ENCODE measurements around the gene SERBP1. TPM values are rescaled to one million over a fixed set of nuclear protein-coding genes. Genes with fewer than 3 reads are reported as not detected.
"Not testable (repeated sequence)": the region's sequence is repeated elsewhere in the genome, so short reads cannot be mapped to it uniquely, and the experiment has no call there.

The SERBP1 gene
- total RNA-seq, 1 donor from 2014 or later = 125 TPM

GRCh38 chr1:67415041-67415440 is 15.2 kb downstream of the SERBP1 start:
- Histone ChIP-seq H3K4me1 (peaks cover 15% of the 10 kb centered on the region), H3K27me3 (ENCODE audit: low read depth) (no peaks in the 10 kb centered on the region), H3K4me3 (no peak overlapping the region), H3K36me3 (peaks cover 90% of the 10 kb centered on the region), H3K27ac (replicated peaks) (no peak overlapping the region), H3K9me3 (replicated peaks) (no peaks in the 10 kb centered on the region)
- intact Hi-C loops (cut with micrococcal nuclease) = no loop called here
- TF ChIP-seq, protein P1, sequence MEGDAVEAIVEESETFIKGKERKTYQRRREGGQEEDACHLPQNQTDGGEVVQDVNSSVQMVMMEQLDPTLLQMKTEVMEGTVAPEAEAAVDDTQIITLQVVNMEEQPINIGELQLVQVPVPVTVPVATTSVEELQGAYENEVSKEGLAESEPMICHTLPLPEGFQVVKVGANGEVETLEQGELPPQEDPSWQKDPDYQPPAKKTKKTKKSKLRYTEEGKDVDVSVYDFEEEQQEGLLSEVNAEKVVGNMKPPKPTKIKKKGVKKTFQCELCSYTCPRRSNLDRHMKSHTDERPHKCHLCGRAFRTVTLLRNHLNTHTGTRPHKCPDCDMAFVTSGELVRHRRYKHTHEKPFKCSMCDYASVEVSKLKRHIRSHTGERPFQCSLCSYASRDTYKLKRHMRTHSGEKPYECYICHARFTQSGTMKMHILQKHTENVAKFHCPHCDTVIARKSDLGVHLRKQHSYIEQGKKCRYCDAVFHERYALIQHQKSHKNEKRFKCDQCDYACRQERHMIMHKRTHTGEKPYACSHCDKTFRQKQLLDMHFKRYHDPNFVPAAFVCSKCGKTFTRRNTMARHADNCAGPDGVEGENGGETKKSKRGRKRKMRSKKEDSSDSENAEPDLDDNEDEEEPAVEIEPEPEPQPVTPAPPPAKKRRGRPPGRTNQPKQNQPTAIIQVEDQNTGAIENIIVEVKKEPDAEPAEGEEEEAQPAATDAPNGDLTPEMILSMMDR (IDR thresholded peaks at IDR 0.05; ENCODE audit: borderline replicate concordance) = no peak
- DNase-seq = no peak

GRCh38 chr1:67414574-67414973 is 15.6 kb downstream of the SERBP1 start:
- Histone ChIP-seq H3K9me3 (replicated peaks) (no peaks in the 10 kb centered on the region), H3K27me3 (ENCODE audit: low read depth) (no peaks in the 10 kb centered on the region), H3K4me1 (peaks cover 13% of the 10 kb centered on the region), H3K36me3 (peaks cover 91% of the 10 kb centered on the region), H3K27ac (replicated peaks) (no peak overlapping the region), H3K4me3 (no peak overlapping the region)
- DNase-seq = no peak
- intact Hi-C loops (cut with micrococcal nuclease) = no loop called here
- TF ChIP-seq, protein P1 (IDR thresholded peaks at IDR 0.05; ENCODE audit: borderline replicate concordance) = no peak

- H3K9me3 ChIP-seq (replicated peaks); H3K27ac ChIP-seq (replicated peaks); DNase-seq; H3K4me3 ChIP-seq; H3K4me1 ChIP-seq; intact Hi-C loops (cut with micrococcal nuclease); H3K27me3 ChIP-seq (ENCODE audit: low read depth): not testable (repeated sequence)
- H3K36me3 ChIP-seq = peaks cover 80% of the 10 kb centered on the region
Measured at GRCh38 chr1:67413101-67413500, 17.1 kb downstream of the SERBP1 start.

DNA sequence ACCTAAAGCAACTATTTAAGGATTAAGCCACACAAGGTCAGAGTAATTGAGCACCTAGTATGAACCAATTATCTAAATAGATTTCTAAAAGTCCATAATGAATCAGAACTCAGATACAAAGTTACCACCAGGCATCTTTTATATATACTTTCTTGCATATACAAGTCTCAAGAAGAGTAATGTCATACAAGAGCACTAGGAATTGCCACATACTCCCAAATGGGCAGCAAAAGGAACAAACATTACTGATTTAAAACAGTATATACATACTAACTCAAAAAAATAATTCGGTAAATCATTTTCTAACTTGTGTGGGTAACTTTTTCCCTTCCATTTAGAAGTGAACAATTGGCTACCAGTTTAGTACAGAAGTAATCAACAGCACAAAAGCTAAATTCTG is 22.1 kb downstream of the SERBP1 start:
- Histone ChIP-seq H3K36me3 (peaks cover 30% of the 10 kb centered on the region), H3K27me3 (ENCODE audit: low read depth) (no peaks in the 10 kb centered on the region), H3K4me3 (no peak overlapping the region), H3K4me1 (peaks cover 17% of the 10 kb centered on the region), H3K27ac (replicated peaks) (peak overlapping the region; percentile 9), H3K9me3 (replicated peaks) (no peaks in the 10 kb centered on the region)
- DNase-seq = no peak
- TF ChIP-seq, protein P1 (IDR thresholded peaks at IDR 0.05; ENCODE audit: borderline replicate concordance) = no peak
- intact Hi-C loops (cut with micrococcal nuclease) = no loop called here

- Histone ChIP-seq H3K4me1 (peaks cover 17% of the 10 kb centered on the region), H3K27me3 (ENCODE audit: low read depth) (no peaks in the 10 kb centered on the region), H3K36me3 (peaks cover 26% of the 10 kb centered on the region), H3K4me3 (no peak overlapping the region), H3K9me3 (replicated peaks) (no peaks in the 10 kb centered on the region), H3K27ac (replicated peaks) (peak overlapping the region; percentile 9)
- no peak for DNase-seq
- intact Hi-C loops (cut with micrococcal nuclease) = no loop called here
- TF ChIP-seq, protein P1 (IDR thresholded peaks at IDR 0.05; ENCODE audit: borderline replicate concordance) = no peak
Measured at GRCh38 chr1:67407498-67407897, 22.7 kb downstream of the SERBP1 start.

DNA sequence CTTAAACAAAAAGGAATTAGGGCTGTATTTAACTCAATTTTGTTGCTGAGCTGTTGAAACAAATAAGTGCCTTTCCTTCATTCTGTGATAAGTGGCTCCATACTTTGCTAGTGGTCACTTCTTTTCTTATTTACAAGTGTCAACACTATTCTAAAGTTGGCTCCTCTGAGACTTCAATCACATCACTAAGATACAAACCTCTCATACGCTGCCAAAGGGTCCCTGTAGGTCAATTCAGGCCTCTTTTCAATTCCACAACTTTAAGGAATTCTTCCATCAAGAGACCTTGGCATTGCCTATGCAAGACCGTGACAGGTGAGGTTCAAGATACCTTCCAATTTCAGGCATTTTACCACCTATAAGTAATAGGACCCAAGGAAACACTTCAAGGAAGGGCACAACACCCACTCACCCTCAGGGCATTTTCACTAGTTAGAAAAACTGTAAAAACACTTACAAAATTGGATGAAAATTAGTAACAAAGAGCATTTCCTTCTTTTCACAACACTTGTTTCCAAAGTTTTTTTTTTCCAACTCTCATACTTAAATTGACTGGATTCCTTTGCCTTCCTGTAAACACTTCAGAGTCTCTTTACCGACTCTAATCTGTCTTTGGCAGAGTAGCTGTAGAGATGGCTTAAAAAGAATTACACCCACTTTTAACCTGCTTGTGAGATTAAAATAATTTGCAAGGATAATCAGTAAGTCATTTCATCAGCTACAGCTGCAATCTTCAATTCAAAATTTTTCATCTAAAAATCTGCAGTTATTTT is 24.5 kb downstream of the SERBP1 start:
- intact Hi-C loops (cut with micrococcal nuclease) = no loop called here
- Histone ChIP-seq H3K4me1 (peaks cover 17% of the 10 kb centered on the region), H3K4me3 (no peak overlapping the region), H3K36me3 (peaks cover 13% of the 10 kb centered on the region), H3K27me3 (ENCODE audit: low read depth) (no peaks in the 10 kb centered on the region), H3K9me3 (replicated peaks) (no peaks in the 10 kb centered on the region), H3K27ac (replicated peaks) (no peak overlapping the region)
- TF ChIP-seq, protein P1 (IDR thresholded peaks at IDR 0.05; ENCODE audit: borderline replicate concordance) = no peak
- no peak for DNase-seq
